HG02870 (cell line): ENCODE data around the gene KASH5.
A peak's percentile ranks its signal among the peaks of the same experiment; 100 is the strongest.

Experiments used
- ATAC-seq: cut with Tn5 transposase; IDR thresholded peaks from one replicate; pipeline ENCODE4 v1.9.1; 2021; ENCODE audit warnings: mild to moderate bottlenecking, moderate library complexity; ENCODE audit not compliant: unreplicated experiment

KASH5 gene

GRCh38 chr19:49387936-49388372 is at the start of gene KASH5:
Gene KASH5, plus strand, starts transcription at chr19:49388249. Its CDS starts 2,635 bp downstream, at chr19:49390884.
- peak; percentile 58 for ATAC-seq

GRCh38 chr19:49338691-49339300 is 49.3 kb upstream of the KASH5 start:
- ATAC-seq, result no peak

- no peak for ATAC-seq
Measured at GRCh38 chr19:49339301-49340068, 48.6 kb upstream of the KASH5 start.

GRCh38 chr19:49340069-49340864 is 47.8 kb upstream of the KASH5 start:
- no peak for ATAC-seq

GRCh38 chr19:49340865-49341718 is 47.0 kb upstream of the KASH5 start:
- no peak for ATAC-seq

- ATAC-seq, result no peak
Measured at GRCh38 chr19:49342291-49342721, 45.7 kb upstream of the KASH5 start.

- no peak for ATAC-seq
Measured at GRCh38 chr19:49343123-49343522, 44.9 kb upstream of the KASH5 start.

GRCh38 chr19:49344505-49345423 is 43.3 kb upstream of the KASH5 start:
- ATAC-seq, result no peak

GRCh38 chr19:49347191-49347590 is 40.9 kb upstream of the KASH5 start:
- ATAC-seq, result no peak

GRCh38 chr19:49347835-49348234 is 40.2 kb upstream of the KASH5 start:
- ATAC-seq, result no peak

GRCh38 chr19:49348305-49349189 is 39.5 kb upstream of the KASH5 start:
- ATAC-seq, result no peak

GRCh38 chr19:49349567-49349966 is 38.5 kb upstream of the KASH5 start:
- no peak for ATAC-seq

- no peak for ATAC-seq
Measured at GRCh38 chr19:49355909-49356353, 32.1 kb upstream of the KASH5 start.

- ATAC-seq, result no peak
Measured at GRCh38 chr19:49356382-49356781, 31.7 kb upstream of the KASH5 start.

GRCh38 chr19:49357186-49357585 is 30.9 kb upstream of the KASH5 start:
- no peak for ATAC-seq

GRCh38 chr19:49359851-49360820 is 27.9 kb upstream of the KASH5 start:
- ATAC-seq, result no peak

- no peak for ATAC-seq
Measured at GRCh38 chr19:49361438-49362047, 26.5 kb upstream of the KASH5 start.
